Measurements from ENCODE around the gene DGKQ. TPM values are rescaled to one million over a fixed set of nuclear protein-coding genes. Genes with fewer than 3 reads are reported as not detected.

The DGKQ gene
- total RNA-seq, 1 experiment from 2014 or later = 22.0 TPM

- TF ChIP-seq ZBTB33 (IDR thresholded peaks at IDR 0.05; ENCODE audit: extremely low read depth, insufficient replicate concordance, low read length) (no peak), ATF3 (IDR thresholded peaks at IDR 0.05) (no peak), SIN3A (IDR thresholded peaks at IDR 0.05; ENCODE audit: low read depth) (no peak), ZNF274 (IDR thresholded peaks at IDR 0.05; ENCODE audit: low read depth, low read length) (no peak), TCF7L2 (IDR thresholded peaks at IDR 0.05; ENCODE audit: borderline replicate concordance, extremely low read depth, insufficient read depth, insufficient read length) (no peak), FOSL1 (IDR thresholded peaks at IDR 0.05; ENCODE audit: low read depth) (no peak), ZFX (IDR thresholded peaks at IDR 0.05) (no peak), CEBPB (IDR thresholded peaks at IDR 0.05; ENCODE audit: low read depth) (no peak), YY1 (IDR thresholded peaks at IDR 0.05; ENCODE audit: extremely low read depth, insufficient replicate concordance, low read depth, low read length) (no peak)
These were observed 7.6 kb downstream of the DGKQ start (continued) for GRCh38 chr4:965766-966134.

DNA sequence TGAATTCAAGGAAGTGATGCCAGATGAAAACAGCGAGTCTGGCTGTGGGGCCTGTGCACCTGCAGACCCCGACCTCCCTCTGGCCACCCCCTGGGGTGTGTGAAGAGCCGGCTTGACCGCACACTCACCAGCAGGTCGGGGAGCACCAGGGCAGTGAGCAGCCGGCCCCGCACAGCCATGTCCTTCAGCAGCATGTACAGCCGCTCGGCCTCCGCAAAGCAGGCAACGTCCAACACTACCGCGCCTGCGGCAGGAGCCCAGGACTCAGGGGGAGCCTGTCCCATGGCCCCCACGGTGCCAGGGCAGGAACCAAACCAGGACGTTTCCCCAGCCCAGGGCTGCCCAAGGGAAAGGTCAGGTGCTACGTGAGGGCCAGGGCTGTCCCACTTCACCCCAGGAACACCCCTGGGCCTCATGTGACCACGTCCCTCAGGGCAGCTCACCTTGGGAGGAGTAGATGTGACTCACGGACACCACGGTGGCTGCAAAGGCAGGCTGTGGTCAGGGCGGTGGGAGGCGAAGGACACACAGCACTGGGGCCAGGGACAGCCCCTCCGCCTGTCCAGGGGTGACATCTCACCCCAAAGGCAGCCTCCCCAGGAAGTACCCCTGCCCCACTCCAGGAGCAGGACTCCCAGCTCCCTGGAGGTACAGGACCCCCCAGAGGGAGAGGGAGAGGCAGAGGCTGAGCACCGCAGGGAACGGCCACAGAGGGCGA, 8.2 kb downstream of the DGKQ start:
- Histone ChIP-seq H4K20me1 (ENCODE audit: insufficient read depth) (no peaks in the 10 kb centered on the region), H3K79me2 (ENCODE audit: insufficient read depth, low read length) (no peaks in the 10 kb centered on the region; the same call in 1 of the 2 replicates), H3K9me2 (ENCODE audit: insufficient read depth) (no peaks in the 10 kb centered on the region), H3K9ac (ENCODE audit: low read length) (no peak overlapping the region), H3K9me3 (ENCODE audit: control insufficient read depth in 1 of 2, insufficient read depth in 1 of 2, low read depth in 1 of 2, low read length in 2 of 2) (no peaks in the 10 kb centered on the region), H3K27me3 (ENCODE audit: insufficient read depth, low read length) (no peaks in the 10 kb centered on the region), H3K4me2 (ENCODE audit: low read length) (no peak overlapping the region), H3K4me1 (ENCODE audit: control insufficient read depth in 1 of 2, insufficient read depth in 2 of 2, low read length in 2 of 2) (peaks cover 5 to 20% of the 10 kb centered on the region in 2 experiments; a peak in 3 of 4 replicates), H3K36me3 (ENCODE audit: control insufficient read depth in 1 of 2, insufficient read depth in 2 of 2, low read length in 2 of 2) (no peaks in the 10 kb centered on the region), H2AFZ (ENCODE audit: low read depth, low read length, poor library complexity, severe bottlenecking) (no peak overlapping the region), H3K4me3 (replicated peaks in 1 of 2; ENCODE audit: low read depth in 1 of 2, low read length in 2 of 2) (no peak overlapping the region), H3K27ac (ENCODE audit: low read depth, low read length) (no peak overlapping the region)
- intact Hi-C loops (cut with micrococcal nuclease) = no loop called here
- TF ChIP-seq SIN3A (IDR thresholded peaks at IDR 0.05; ENCODE audit: low read depth) = no peak
- no peak for TF ChIP-seq RAD21 (IDR thresholded peaks at IDR 0.05; ENCODE audit: low read depth)
- TF ChIP-seq EZH2 (IDR thresholded peaks at IDR 0.05) = no peak
- TF ChIP-seq SP1 (IDR thresholded peaks at IDR 0.05; ENCODE audit: low read depth) = no peak
- no peak for TF ChIP-seq SRF (IDR thresholded peaks at IDR 0.05; ENCODE audit: low read depth)
- no peak for TF ChIP-seq REST (IDR thresholded peaks at IDR 0.05; ENCODE audit: low read depth)
- TF ChIP-seq CBX3 (IDR thresholded peaks at IDR 0.05; ENCODE audit: low read depth) = no peak
- TF ChIP-seq ZFX (IDR thresholded peaks at IDR 0.05) = no peak
- TF ChIP-seq POLR2AphosphoS5 (IDR thresholded peaks at IDR 0.05; ENCODE audit: low read depth, low read length) = no peak
- no peak for TF ChIP-seq TCF7L2 (IDR thresholded peaks at IDR 0.05; ENCODE audit: borderline replicate concordance, extremely low read depth, insufficient read depth, insufficient read length)
- no peak for TF ChIP-seq YY1 (IDR thresholded peaks at IDR 0.05; ENCODE audit: extremely low read depth, insufficient replicate concordance, low read depth, low read length)
- TF ChIP-seq ATF3 (IDR thresholded peaks at IDR 0.05) = no peak
- no peak for TF ChIP-seq ZNF274 (IDR thresholded peaks at IDR 0.05; ENCODE audit: low read depth, low read length)
- no peak for TF ChIP-seq FOSL1 (IDR thresholded peaks at IDR 0.05; ENCODE audit: low read depth)
- TF ChIP-seq ELF1 (IDR thresholded peaks at IDR 0.05; ENCODE audit: borderline replicate concordance, low read depth) = no peak
- TF ChIP-seq, protein P1, sequence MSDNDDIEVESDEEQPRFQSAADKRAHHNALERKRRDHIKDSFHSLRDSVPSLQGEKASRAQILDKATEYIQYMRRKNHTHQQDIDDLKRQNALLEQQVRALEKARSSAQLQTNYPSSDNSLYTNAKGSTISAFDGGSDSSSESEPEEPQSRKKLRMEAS (IDR thresholded peaks at IDR 0.05) = no peak
- no peak for TF ChIP-seq CEBPB (IDR thresholded peaks at IDR 0.05; ENCODE audit: low read depth)
- RAD21 ChIA-PET (ENCODE audit: low non-redundant PET in 1 of 2, low total read pairs in 2 of 2, uncharacterized antibody in 2 of 2, unreplicated experiment in 2 of 2) = no interaction called here
- ATAC-seq (no peak), DNase-seq (ENCODE audit: low read depth, low spot score) (no peak)
- POLR2A ChIA-PET = no interaction called here
- CTCF ChIA-PET = no interaction called here
- BruUV-seq (replicated peaks) = no TSS peak
